Measurements from ENCODE around the gene ATP13A4.

DNA sequence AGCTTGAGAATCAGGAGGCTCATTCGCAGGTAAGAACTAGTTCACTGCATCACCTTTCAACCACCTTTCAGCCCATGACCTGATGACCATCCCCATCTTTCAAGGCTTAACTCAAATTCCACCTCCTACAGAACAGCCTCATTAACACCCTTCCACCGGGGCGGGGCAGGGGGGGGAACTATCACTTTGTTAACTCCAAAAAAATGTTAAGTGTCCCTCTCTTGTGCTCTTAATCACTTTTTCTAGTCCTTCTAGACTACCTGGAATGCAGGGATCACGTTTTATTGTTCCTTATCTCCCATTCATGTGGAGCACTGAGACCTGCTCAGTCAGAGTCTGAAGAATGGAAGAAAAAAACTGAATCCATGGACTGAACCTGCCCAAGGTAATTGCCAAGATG is 51.8 kb downstream of the ATP13A4 start:
- no peak for TF ChIP-seq POLR2A (IDR thresholded peaks at IDR 0.05)
- TF ChIP-seq, protein P1, sequence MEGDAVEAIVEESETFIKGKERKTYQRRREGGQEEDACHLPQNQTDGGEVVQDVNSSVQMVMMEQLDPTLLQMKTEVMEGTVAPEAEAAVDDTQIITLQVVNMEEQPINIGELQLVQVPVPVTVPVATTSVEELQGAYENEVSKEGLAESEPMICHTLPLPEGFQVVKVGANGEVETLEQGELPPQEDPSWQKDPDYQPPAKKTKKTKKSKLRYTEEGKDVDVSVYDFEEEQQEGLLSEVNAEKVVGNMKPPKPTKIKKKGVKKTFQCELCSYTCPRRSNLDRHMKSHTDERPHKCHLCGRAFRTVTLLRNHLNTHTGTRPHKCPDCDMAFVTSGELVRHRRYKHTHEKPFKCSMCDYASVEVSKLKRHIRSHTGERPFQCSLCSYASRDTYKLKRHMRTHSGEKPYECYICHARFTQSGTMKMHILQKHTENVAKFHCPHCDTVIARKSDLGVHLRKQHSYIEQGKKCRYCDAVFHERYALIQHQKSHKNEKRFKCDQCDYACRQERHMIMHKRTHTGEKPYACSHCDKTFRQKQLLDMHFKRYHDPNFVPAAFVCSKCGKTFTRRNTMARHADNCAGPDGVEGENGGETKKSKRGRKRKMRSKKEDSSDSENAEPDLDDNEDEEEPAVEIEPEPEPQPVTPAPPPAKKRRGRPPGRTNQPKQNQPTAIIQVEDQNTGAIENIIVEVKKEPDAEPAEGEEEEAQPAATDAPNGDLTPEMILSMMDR (IDR thresholded peaks at IDR 0.05) = no peak

Data from uterus (tissue), 2 donors.